Upper lobe of left lung (tissue), 4 donors: ENCODE results near the gene AGBL3.

Experiments
- EP300 ChIP-seq, 4 donors: sonication (generic); formaldehyde crosslinking; IDR thresholded peaks; one replicate each; pipeline ENCODE4 v1.5.1; 2017; ENCODE audit warnings: antibody characterized with exemption in 4 of 4, control low read depth in 2 of 4
- POLR2A ChIP-seq, 4 donors: fragments of 450-650 bp; IDR thresholded peaks; one replicate each; pipeline ENCODE4 v1.5.1; 2016 to 2017; ENCODE audit warnings: antibody characterized with exemption in 4 of 4, mild to moderate bottlenecking in 2 of 4
- TF ChIP-seq, protein P1 (sequence below), 6 experiments: fragments of 450-650 bp in 4 of 6; fragments of 200-600 bp in 2 of 6; sonication (generic) in 2 of 6; IDR thresholded peaks; one replicate each; pipeline ENCODE4 v1.5.1; 2016 to 2019; ENCODE audit warnings: antibody characterized with exemption in 6 of 6

DNA sequence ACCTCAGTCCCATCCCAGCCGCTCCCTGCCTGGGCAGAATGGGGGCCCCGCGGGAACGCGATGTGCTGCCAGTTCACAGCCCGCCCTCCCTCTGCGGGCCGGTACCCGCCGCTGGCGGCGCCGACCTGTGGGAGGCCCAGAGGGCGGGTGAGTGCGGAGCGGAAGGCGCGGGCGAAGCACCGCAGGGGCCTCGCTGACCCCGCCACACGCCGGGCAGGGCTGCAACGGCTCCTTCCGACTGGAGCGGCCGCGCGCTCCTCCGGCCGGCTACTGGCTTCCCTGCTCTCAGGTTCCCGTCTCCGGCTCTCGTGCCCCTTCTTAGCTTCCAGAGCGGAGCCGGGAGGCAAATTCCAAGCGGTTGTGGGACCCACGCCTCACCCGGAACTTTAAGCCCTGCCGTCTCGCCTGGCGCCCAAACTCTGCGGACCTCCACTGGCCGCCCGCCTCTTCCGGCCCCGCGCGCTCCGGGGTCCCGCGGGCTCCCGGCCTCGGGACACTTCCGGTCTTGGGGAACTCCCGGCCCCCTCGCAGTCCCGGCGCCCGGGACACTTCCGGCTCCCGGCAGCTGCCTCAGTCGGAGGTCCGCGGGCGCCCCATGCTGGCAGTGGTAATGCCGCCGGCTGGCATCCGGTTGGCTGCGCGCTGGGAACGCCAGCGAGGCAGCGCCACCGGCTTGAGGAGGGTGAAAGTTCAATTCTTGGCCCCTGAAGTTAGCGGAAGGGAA is 184.1 kb downstream of the AGBL3 start, which contains the start of gene CYREN:
- TF ChIP-seq, protein P1, sequence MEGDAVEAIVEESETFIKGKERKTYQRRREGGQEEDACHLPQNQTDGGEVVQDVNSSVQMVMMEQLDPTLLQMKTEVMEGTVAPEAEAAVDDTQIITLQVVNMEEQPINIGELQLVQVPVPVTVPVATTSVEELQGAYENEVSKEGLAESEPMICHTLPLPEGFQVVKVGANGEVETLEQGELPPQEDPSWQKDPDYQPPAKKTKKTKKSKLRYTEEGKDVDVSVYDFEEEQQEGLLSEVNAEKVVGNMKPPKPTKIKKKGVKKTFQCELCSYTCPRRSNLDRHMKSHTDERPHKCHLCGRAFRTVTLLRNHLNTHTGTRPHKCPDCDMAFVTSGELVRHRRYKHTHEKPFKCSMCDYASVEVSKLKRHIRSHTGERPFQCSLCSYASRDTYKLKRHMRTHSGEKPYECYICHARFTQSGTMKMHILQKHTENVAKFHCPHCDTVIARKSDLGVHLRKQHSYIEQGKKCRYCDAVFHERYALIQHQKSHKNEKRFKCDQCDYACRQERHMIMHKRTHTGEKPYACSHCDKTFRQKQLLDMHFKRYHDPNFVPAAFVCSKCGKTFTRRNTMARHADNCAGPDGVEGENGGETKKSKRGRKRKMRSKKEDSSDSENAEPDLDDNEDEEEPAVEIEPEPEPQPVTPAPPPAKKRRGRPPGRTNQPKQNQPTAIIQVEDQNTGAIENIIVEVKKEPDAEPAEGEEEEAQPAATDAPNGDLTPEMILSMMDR (IDR thresholded peaks at IDR 0.05), result peak; percentile 64 to 94 (median 84)
- peak in 2 of 4 donors; percentile 0 to 18 for TF ChIP-seq EP300 (IDR thresholded peaks at IDR 0.05)
- TF ChIP-seq POLR2A (IDR thresholded peaks at IDR 0.05), result peak in 3 of 4 donors; percentile 53 to 91 (median 54)
